Effector memory CD4-positive, alpha-beta T cell (primary cell): ENCODE results near the gene KLK2.

Experiments
- DNase-seq, 3 donors: peaks; one replicate each; pipeline ENCODE4 v3.0.0-alpha.2; 2020
- H3K27ac ChIP-seq: 2 replicates; pipeline ENCODE4 v1.7.0; 2013; ENCODE audit warnings: mild to moderate bottlenecking, low read length, moderate library complexity; ENCODE audit not compliant: insufficient read depth, poor library complexity, severe bottlenecking
- H3K27me3 ChIP-seq: replicated peaks from 2 replicates; pipeline ENCODE4 v1.7.0; 2013; ENCODE audit warnings: mild to moderate bottlenecking, low read length; ENCODE audit not compliant: insufficient read depth, control insufficient read depth, poor library complexity, severe bottlenecking
- H3K36me3 ChIP-seq: 2 replicates; pipeline ENCODE4 v1.7.0; 2013; ENCODE audit warnings: mild to moderate bottlenecking, low read length, moderate library complexity; ENCODE audit not compliant: control insufficient read depth, insufficient read depth
- H3K4me1 ChIP-seq: 2 replicates; pipeline ENCODE4 v1.7.0; 2013; ENCODE audit warnings: low read length, mild to moderate bottlenecking; ENCODE audit not compliant: control insufficient read depth, insufficient read depth, poor library complexity, severe bottlenecking
- H3K4me3 ChIP-seq: 2 replicates; pipeline ENCODE4 v1.7.0; 2013; ENCODE audit warnings: low read length, low read depth, mild to moderate bottlenecking; ENCODE audit not compliant: insufficient read depth, poor library complexity, severe bottlenecking
- H3K9me3 ChIP-seq: 2 replicates; pipeline ENCODE4 v1.7.0; 2013; ENCODE audit warnings: mild to moderate bottlenecking, low read length, moderate library complexity; ENCODE audit not compliant: control insufficient read depth

KLK2 gene

DNA sequence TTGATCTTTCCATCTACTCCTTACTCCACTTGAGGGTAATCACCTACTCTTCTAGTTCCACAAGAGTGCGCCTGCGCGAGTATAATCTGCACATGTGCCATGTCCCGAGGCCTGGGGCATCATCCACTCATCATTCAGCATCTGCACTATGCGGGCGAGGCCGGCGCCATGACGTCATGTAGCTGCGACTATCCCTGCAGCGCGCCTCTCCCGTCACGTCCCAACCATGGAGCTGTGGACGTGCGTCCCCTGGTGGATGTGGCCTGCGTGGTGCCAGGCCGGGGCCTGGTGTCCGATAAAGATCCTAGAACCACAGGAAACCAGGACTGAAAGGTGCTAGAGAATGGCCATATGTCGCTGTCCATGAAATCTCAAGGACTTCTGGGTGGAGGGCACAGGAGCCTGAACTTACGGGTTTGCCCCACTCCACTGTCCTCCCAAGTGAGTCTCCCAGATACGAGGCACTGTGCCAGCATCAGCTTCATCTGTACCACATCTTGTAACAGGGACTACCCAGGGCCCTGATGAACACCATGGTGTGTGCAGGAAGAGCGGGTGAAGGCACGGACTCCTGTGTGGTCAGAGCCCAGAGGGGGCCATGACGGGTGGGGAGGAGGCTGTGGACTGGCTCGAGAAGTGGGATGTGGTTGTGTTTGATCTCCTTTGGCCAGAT, 2.7 kb upstream of the KLK2 start:
- Histone ChIP-seq H3K4me3 (no peak overlapping the region), H3K27me3 (peaks cover 6% of the 10 kb centered on the region), H3K36me3 (no peaks in the 10 kb centered on the region), H3K9me3 (no peaks in the 10 kb centered on the region), H3K27ac (no peak overlapping the region), H3K4me1 (no peaks in the 10 kb centered on the region)
- no peak for DNase-seq

DNA sequence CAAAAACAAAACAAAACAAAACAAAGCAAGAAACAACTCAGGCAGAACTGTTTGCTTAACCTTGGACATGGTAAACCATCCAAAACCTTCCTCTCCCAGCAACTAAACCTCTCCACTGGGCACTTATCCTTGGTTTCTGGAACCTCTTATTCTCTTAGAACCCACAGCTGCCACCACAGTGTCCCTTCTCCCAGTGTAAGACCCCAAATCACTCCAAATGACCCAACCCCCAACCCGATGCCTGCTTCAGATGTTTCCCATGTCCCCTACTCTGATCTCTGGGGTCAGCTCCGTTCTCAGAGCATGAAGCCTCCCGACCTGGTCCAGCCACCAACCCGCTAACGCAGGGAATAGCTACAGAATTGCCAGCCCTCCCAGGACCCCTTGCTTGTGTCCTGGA, 972 bp downstream of the KLK2 start:
- no peaks in the 10 kb centered on the region for H3K36me3 ChIP-seq
- no peak for DNase-seq
- no peaks in the 10 kb centered on the region for H3K4me1 ChIP-seq
- no peaks in the 10 kb centered on the region for H3K9me3 ChIP-seq
- peaks cover 6% of the 10 kb centered on the region for H3K27me3 ChIP-seq
- no peak overlapping the region for H3K27ac ChIP-seq
- no peak overlapping the region for H3K4me3 ChIP-seq

DNA sequence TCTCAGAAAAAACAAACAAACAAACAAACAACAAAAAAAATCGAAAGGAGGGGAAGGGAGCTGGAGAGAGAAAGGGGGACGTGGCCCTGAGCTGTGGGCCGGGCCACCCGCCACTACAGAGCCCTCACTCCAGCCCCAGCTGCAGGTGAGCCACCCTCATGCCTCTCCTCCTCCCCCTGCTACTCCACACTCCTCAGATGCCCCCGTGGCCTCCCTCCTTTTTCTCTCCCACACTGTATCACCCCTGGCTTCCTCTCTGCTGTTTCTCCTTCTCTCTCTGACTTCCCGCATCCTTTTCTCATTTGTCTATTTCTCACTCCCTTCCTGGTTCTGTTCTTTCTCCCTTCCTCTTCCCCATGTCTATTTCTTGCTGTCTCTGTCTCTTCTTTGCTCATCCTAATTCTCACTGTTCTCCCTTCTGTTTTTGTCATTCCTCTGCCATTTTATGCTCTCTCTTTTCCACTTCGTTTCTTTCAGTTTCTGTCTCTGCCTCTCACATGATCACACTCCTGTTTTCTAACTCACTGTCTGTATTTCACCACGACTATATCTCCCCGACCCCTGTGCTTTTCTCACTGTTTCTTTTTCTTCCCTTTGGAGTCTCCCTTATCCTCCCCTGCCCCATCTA, 2.7 kb downstream of the KLK2 start:
- no peaks in the 10 kb centered on the region for H3K36me3 ChIP-seq

DNA sequence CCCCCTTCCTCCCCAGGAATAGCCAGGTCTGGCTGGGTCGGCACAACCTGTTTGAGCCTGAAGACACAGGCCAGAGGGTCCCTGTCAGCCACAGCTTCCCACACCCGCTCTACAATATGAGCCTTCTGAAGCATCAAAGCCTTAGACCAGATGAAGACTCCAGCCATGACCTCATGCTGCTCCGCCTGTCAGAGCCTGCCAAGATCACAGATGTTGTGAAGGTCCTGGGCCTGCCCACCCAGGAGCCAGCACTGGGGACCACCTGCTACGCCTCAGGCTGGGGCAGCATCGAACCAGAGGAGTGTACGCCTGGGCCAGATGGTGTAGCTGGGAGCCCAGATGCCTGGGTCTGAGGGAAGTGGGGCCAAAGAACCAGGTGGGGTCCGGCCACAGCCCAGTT, 3.2 kb downstream of the KLK2 start:
- Histone ChIP-seq H3K4me3 (no peak overlapping the region), H3K27me3 (peaks cover 10% of the 10 kb centered on the region), H3K27ac (no peak overlapping the region), H3K36me3 (no peaks in the 10 kb centered on the region), H3K9me3 (no peaks in the 10 kb centered on the region), H3K4me1 (no peaks in the 10 kb centered on the region)
- DNase-seq = no peak

More for the DNA sequence above, 2.7 kb downstream of the KLK2 start:
- Histone ChIP-seq H3K4me3 (no peak overlapping the region), H3K27ac (no peak overlapping the region), H3K4me1 (no peaks in the 10 kb centered on the region), H3K27me3 (peaks cover 10% of the 10 kb centered on the region), H3K9me3 (no peaks in the 10 kb centered on the region)
- DNase-seq = no peak

DNA sequence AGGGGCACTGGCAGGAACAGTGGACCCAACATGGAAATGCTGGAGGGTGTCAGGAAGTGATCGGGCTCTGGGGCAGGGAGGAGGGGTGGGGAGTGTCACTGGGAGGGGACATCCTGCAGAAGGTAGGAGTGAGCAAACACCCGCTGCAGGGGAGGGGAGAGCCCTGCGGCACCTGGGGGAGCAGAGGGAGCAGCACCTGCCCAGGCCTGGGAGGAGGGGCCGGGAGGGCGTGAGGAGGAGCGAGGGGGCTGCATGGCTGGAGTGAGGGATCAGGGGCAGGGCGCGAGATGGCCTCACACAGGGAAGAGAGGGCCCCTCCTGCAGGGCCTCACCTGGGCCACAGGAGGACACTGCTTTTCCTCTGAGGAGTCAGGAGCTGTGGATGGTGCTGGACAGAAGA, 4.1 kb downstream of the KLK2 start:
- no peaks in the 10 kb centered on the region for H3K9me3 ChIP-seq
- peaks cover 10% of the 10 kb centered on the region for H3K27me3 ChIP-seq
- H3K4me3 ChIP-seq = no peak overlapping the region
- no peaks in the 10 kb centered on the region for H3K4me1 ChIP-seq
- no peak overlapping the region for H3K27ac ChIP-seq
- no peaks in the 10 kb centered on the region for H3K36me3 ChIP-seq
- no peak for DNase-seq

DNA sequence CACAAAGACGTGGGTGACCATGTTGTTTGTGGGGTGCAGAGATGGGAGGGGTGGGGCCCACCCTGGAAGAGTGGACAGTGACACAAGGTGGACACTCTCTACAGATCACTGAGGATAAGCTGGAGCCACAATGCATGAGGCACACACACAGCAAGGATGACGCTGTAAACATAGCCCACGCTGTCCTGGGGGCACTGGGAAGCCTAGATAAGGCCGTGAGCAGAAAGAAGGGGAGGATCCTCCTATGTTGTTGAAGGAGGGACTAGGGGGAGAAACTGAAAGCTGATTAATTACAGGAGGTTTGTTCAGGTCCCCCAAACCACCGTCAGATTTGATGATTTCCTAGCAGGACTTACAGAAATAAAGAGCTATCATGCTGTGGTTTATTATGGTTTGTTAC, 5.6 kb downstream of the KLK2 start:
- Histone ChIP-seq H3K4me3 (no peak overlapping the region), H3K36me3 (no peaks in the 10 kb centered on the region), H3K27ac (no peak overlapping the region), H3K27me3 (peaks cover 10% of the 10 kb centered on the region), H3K9me3 (no peaks in the 10 kb centered on the region), H3K4me1 (no peaks in the 10 kb centered on the region)
- DNase-seq = no peak

DNA sequence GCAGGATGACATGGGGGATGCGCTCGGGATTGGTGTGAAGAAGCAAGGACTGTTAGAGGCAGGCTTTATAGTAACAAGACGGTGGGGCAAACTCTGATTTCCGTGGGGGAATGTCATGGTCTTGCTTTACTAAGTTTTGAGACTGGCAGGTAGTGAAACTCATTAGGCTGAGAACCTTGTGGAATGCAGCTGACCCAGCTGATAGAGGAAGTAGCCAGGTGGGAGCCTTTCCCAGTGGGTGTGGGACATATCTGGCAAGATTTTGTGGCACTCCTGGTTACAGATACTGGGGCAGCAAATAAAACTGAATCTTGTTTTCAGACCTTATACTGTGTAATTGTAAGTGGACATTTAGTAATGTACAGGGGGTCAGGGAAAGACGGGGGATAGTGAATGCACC, 7.0 kb downstream of the KLK2 start:
- peaks cover 4% of the 10 kb centered on the region for H3K27me3 ChIP-seq

DNA sequence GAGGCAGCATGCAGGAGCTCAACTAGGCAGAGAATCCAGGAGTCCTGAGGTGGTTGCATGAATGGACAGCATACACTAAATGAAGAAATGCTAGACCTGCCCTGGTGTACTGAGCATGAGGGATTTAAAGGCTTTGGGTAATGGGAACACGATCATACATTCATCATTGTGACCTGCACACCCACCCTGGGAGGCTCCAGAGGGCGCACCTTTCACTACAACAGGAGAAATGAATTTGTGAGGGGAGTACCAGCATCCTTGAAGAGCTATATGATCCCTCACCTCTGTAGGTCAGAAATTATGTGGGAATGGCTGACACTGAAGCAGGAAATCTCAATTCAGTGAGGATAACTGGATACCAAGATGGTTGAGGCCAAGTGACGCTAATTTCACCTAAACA, 8.9 kb downstream of the KLK2 start:
- H3K9me3 ChIP-seq = no peaks in the 10 kb centered on the region
- H3K4me1 ChIP-seq = no peaks in the 10 kb centered on the region
- no peak for DNase-seq

More for the DNA sequence above, 7.0 kb downstream of the KLK2 start:
- Histone ChIP-seq H3K4me1 (no peaks in the 10 kb centered on the region), H3K9me3 (no peaks in the 10 kb centered on the region), H3K36me3 (no peaks in the 10 kb centered on the region), H3K4me3 (no peak overlapping the region), H3K27ac (no peak overlapping the region)
- DNase-seq = no peak

DNA sequence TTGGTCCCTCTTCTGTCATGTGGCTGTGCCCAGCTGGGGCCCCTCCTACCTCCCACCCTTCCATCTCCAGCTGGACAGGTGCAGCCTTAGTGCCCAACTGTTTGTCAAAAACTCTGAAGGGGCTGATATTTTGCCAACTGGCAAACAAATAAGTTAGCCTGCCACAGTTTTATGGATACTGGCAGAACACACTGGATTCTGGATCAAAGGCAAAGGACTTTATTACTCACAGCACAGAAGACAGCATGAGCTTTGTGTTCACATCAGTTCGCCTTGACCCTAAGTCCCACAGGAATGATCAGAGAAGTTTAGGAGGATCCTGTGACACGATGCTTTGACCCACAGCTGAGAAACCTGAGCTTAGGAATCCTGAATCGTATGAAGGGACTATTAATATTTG, 16.4 kb downstream of the KLK2 start:
- H3K27ac ChIP-seq = no peak overlapping the region
- H3K36me3 ChIP-seq = no peaks in the 10 kb centered on the region
- no peaks in the 10 kb centered on the region for H3K4me1 ChIP-seq
- H3K9me3 ChIP-seq = no peaks in the 10 kb centered on the region
- H3K4me3 ChIP-seq = no peak overlapping the region
- H3K27me3 ChIP-seq = no peaks in the 10 kb centered on the region
- no peak for DNase-seq

More for the DNA sequence above, 8.9 kb downstream of the KLK2 start:
- Histone ChIP-seq H3K36me3 (no peaks in the 10 kb centered on the region), H3K4me3 (no peak overlapping the region), H3K27me3 (peaks cover 4% of the 10 kb centered on the region), H3K27ac (no peak overlapping the region)

DNA sequence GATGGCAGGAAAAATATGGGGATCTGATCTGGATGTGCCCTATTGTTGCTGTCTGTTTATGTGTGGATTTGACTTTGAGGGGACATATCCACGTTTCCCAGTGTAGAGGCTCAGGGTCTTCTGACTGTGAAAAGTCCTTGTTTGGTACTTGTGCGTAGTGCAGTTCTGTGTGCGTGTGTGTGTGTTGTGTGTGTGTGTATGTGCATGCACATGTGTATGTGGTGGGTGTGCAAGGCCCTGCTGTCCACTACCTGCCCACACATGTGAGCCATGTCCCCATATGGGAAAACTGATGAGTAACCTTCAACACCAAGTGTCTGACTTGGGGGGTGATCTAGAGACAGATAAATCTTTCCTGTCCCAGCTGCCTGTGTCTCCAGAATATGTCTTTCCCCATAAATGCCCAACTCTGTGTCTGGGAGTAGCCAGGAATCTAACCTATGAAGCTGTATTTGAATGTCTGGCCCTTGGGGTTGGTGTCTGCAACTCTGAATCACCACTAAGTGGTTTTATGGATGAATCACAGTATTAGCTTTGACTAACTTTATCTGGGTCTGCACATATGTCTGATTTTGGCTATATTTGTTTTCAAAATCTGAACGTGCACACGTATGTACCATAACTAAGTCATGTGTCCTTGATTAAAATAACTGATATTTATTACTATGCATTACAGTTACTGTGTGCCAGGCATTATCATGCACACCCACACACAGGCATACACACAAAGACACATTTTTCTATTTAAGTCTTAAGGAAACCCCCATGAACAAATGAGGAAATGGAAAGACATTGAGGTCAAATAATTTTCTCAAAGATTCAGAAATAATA, 17.4 kb downstream of the KLK2 start:
- H3K9me3 ChIP-seq = no peaks in the 10 kb centered on the region
- H3K4me3 ChIP-seq = no peak overlapping the region
- H3K27ac ChIP-seq = no peak overlapping the region
- no peak for DNase-seq
- H3K27me3 ChIP-seq = no peaks in the 10 kb centered on the region
- no peaks in the 10 kb centered on the region for H3K4me1 ChIP-seq
- H3K36me3 ChIP-seq = no peaks in the 10 kb centered on the region
